Sigmoid colon (tissue), 3 donors: Measurements from ENCODE around the gene LRRC1.

Source experiments
- POLR2A ChIP-seq, 2 donors: fragments of 450-650 bp; IDR thresholded peaks; one replicate each; pipeline ENCODE4 v1.6.1; 2016; ENCODE audit warnings: antibody characterized with exemption in 2 of 2, mild to moderate bottlenecking in 2 of 2, moderate library complexity in 2 of 2
- TF ChIP-seq, protein P1 (sequence below), 4 experiments: fragments of 450-650 bp in 3 of 4; fragments of 200-600 bp in 1 of 4; IDR thresholded peaks; one replicate each; pipeline ENCODE4 v1.5.1; 2016 to 2019; ENCODE audit warnings: antibody characterized with exemption in 4 of 4, mild to moderate bottlenecking in 3 of 4, moderate library complexity in 2 of 4

GRCh38 chr6:53830366-53830765, 35.6 kb downstream of the LRRC1 start:
- TF ChIP-seq POLR2A (IDR thresholded peaks at IDR 0.05): no peak
- TF ChIP-seq, protein P1, sequence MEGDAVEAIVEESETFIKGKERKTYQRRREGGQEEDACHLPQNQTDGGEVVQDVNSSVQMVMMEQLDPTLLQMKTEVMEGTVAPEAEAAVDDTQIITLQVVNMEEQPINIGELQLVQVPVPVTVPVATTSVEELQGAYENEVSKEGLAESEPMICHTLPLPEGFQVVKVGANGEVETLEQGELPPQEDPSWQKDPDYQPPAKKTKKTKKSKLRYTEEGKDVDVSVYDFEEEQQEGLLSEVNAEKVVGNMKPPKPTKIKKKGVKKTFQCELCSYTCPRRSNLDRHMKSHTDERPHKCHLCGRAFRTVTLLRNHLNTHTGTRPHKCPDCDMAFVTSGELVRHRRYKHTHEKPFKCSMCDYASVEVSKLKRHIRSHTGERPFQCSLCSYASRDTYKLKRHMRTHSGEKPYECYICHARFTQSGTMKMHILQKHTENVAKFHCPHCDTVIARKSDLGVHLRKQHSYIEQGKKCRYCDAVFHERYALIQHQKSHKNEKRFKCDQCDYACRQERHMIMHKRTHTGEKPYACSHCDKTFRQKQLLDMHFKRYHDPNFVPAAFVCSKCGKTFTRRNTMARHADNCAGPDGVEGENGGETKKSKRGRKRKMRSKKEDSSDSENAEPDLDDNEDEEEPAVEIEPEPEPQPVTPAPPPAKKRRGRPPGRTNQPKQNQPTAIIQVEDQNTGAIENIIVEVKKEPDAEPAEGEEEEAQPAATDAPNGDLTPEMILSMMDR (IDR thresholded peaks at IDR 0.05): no peak
